Measurements from ENCODE around the gene DDX25.

GRCh38 chr11:125910226-125910849, 6.0 kb downstream of the DDX25 start:
- TF ChIP-seq CTCF (conservative IDR thresholded peaks at IDR 0.05; ENCODE audit: low read depth, low read length), result no peak
- no peak for TF ChIP-seq EZH2 (IDR thresholded peaks at IDR 0.05; ENCODE audit: borderline replicate concordance, low read depth, low read length, poor library complexity, severe bottlenecking)

Data from A673 (cell line).